MCF 10A (cell line): ENCODE data around the gene ZKSCAN5. TPM values are rescaled to one million over a fixed set of nuclear protein-coding genes. Genes with fewer than 3 reads are reported as not detected.

Experiments used
- BruUV-seq: library from RNA; stranded (reverse); fragments of 400-500 nt; replicated peaks from 2 replicates; lab custom pipeline; 2021; lab: Mats Ljungman, UMichigan
- CTCF ChIA-PET: fragments of 300-600 bp; sonication (Branson Sonifier 250); formaldehyde crosslinking; extraction: SDS; loops from one replicate; lab custom pipeline; 2021; ENCODE audit warnings: antibody characterized with exemption, inconsistent platforms; lab: Yijun Ruan, JAX
- POLR2A ChIA-PET: fragments of 300-600, 350-650 bp; sonication (Branson Sonifier 250); formaldehyde crosslinking; extraction: SDS; loops from one replicate; lab custom pipeline; 2020; ENCODE audit warnings: antibody characterized with exemption, inconsistent platforms; lab: Yijun Ruan, JAX
- DNase-seq: peaks from one replicate; pipeline ENCODE4 v3.0.0-alpha.2; 2018; ENCODE audit not compliant: unreplicated experiment
- H3K27ac Mint-ChIP-seq: one replicate; pipeline ENCODE4 v1.8.0; 2022; ENCODE audit warnings: mild to moderate bottlenecking, low read depth, mixed read lengths; ENCODE audit not compliant: unreplicated experiment
- H3K27me3 Mint-ChIP-seq: one replicate; pipeline ENCODE4 v1.8.0; 2022; ENCODE audit warnings: mixed read lengths; ENCODE audit not compliant: insufficient read depth, unreplicated experiment
- H3K36me3 Mint-ChIP-seq: one replicate; pipeline ENCODE4 v1.8.0; 2022; ENCODE audit warnings: mild to moderate bottlenecking, moderate library complexity, mixed read lengths; ENCODE audit not compliant: insufficient read depth, unreplicated experiment
- H3K4me1 Mint-ChIP-seq: one replicate; pipeline ENCODE4 v1.8.0; 2022; ENCODE audit warnings: mixed read lengths; ENCODE audit not compliant: insufficient read depth, unreplicated experiment
- H3K4me3 Mint-ChIP-seq: one replicate; pipeline ENCODE4 v1.8.0; 2022; ENCODE audit warnings: mild to moderate bottlenecking, moderate library complexity, mixed read lengths; ENCODE audit not compliant: unreplicated experiment
- H3K9me3 Mint-ChIP-seq: one replicate; pipeline ENCODE4 v1.8.0; 2022; ENCODE audit warnings: mixed read lengths; ENCODE audit not compliant: unreplicated experiment
- intact Hi-C: fragments of 100-400 bp; cut with micrococcal nuclease; formaldehyde crosslinking; loops from 2 replicates; pipeline ENCODE4 v1.14.1; 2022
- total RNA-seq: library from RNA; stranded (reverse); gene quantifications from 2 replicates; pipeline ENCODE4 v1.2.3, GENCODE V29; 2022
- TF ChIP-seq, protein P1 (sequence below): fragments of 200-600 bp; IDR thresholded peaks from one replicate; pipeline ENCODE4 v1.8.0; 2022; ENCODE audit warnings: antibody characterized with exemption, mild to moderate bottlenecking; ENCODE audit not compliant: unreplicated experiment

ZKSCAN5 gene
- total RNA-seq, 1 experiment from 2014 or later = 13.6 TPM

DNA sequence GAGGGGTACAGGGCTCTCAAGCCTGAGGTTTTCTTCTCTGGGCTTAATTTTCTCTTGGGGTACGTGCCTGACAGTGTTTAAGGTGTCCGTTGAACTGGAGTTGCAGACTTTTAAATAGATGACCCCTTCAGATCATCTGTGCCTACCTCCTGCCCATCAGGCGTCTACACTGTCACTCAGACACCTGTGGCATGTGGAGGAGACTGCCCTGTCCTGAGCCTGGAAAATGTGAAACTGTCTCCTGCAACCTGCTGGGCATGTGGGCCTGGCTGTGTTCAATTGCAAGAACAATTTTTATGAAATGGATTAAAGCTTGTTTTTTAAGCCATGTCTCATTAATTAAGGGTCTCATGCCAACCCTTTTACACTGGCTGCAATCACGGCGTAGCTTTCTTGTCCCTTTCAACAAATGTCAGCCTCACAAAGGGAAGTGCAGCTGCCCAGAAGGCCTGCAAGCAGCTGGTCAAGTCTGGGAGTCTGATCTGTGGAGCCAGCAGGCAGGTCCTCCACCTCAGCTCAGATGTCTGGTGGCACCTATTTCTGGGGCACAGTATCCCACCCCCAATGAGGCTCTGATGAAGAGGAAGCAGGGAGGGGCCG is 47.3 kb upstream of the ZKSCAN5 start:
- Mint-ChIP-seq H3K27me3 (no peaks in the 10 kb centered on the region), H3K27ac (no peak overlapping the region), H3K36me3 (peaks cover 69% of the 10 kb centered on the region), H3K9me3 (no peaks in the 10 kb centered on the region), H3K4me3 (no peak overlapping the region), H3K4me1 (peaks cover 12% of the 10 kb centered on the region)
- BruUV-seq = no TSS peak
- CTCF ChIA-PET = no interaction called here
- no peak for DNase-seq
- TF ChIP-seq, protein P1, sequence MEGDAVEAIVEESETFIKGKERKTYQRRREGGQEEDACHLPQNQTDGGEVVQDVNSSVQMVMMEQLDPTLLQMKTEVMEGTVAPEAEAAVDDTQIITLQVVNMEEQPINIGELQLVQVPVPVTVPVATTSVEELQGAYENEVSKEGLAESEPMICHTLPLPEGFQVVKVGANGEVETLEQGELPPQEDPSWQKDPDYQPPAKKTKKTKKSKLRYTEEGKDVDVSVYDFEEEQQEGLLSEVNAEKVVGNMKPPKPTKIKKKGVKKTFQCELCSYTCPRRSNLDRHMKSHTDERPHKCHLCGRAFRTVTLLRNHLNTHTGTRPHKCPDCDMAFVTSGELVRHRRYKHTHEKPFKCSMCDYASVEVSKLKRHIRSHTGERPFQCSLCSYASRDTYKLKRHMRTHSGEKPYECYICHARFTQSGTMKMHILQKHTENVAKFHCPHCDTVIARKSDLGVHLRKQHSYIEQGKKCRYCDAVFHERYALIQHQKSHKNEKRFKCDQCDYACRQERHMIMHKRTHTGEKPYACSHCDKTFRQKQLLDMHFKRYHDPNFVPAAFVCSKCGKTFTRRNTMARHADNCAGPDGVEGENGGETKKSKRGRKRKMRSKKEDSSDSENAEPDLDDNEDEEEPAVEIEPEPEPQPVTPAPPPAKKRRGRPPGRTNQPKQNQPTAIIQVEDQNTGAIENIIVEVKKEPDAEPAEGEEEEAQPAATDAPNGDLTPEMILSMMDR = no peak
- POLR2A ChIA-PET = interaction anchor here (0.7 to 3.0 kb wide), 3 partner anchors 8 to 48 kb away, joined by 3 to 18 read pairs (median 5); partner anchors contain the start of genes ATP5MF, BUD31 and PDAP1
- intact Hi-C loops = no loop called here

DNA sequence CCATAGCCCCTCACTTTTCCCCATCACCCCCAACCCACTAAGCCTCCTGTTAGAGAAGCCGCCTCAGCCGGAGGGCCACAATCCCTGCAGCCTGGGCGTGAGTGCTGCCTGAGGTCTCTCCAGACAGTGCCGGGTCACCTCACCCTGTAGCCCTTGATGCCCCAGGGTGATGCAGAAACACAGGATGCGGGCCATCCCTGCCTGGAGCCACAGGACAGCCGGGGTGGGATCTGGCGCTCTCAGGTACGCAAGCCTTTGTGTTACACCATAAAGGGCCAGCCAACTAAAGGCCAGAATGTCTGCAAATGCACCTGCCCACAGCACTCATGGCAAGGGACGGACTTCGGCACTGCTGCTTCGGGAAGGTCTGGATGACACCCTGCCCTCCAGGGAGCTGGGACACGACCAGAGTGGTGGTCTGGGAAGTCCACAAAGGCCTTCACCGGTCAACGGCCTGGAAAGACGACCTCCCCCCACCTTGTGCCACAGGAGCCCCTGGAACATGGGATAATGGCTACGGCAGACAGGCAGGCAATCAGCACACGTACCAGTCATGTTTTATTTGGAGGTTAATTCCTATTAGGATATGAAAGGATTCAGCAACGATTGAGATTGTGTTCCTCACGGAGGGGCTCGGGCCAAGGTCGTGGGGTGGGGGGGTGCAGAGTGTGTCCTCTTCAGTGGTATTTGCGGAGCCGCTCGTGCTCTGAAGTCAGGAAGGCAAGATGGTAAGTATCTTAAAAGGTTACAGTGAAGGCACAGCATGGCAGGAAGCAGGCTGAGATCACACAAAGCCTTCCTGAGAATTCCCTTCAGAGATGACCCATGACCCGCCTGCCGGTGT is 46.6 kb upstream of the ZKSCAN5 start:
- intact Hi-C loops = no loop called here
- no TSS peak for BruUV-seq
- ChIA-PET CTCF (no interaction called here), POLR2A (interaction anchor here (0.7 to 3.0 kb wide), 2 partner anchors 8 to 273 kb away, joined by 3 to 18 read pairs; partner anchors contain the start of gene ATP5MF)
- Mint-ChIP-seq H3K4me3 (no peak overlapping the region), H3K9me3 (no peaks in the 10 kb centered on the region), H3K27me3 (no peaks in the 10 kb centered on the region), H3K27ac (no peak overlapping the region), H3K36me3 (peaks cover 68% of the 10 kb centered on the region), H3K4me1 (peaks cover 12% of the 10 kb centered on the region)
- no peak for DNase-seq
- TF ChIP-seq, protein P1 = no peak

DNA sequence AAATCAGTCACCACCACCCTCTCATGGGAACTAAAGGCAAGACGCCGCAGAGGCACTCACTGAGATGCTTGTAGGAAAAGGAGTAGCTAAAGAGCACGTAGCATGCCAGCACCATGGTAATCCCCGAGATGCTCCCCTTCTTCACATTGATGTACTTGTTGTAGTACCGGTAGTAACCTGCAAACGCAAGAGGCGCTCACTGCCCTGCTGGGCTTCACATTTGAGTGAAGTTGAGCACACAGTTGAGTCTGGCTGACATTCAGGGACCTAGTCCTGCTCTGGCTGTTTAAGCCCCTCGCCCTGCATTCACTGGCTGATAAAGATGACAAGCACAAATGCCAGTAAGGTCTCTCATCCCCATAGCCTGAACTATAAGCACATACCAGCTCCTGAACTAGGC is 45.4 kb upstream of the ZKSCAN5 start:
- Mint-ChIP-seq H3K27me3 (no peaks in the 10 kb centered on the region), H3K4me3 (no peak overlapping the region), H3K4me1 (peaks cover 17% of the 10 kb centered on the region), H3K27ac (peak overlapping the region; percentile 19), H3K9me3 (no peaks in the 10 kb centered on the region), H3K36me3 (peaks cover 69% of the 10 kb centered on the region)
- ChIA-PET POLR2A (interaction anchor here (0.7 kb wide), 1 partner anchor 78 kb away, joined by 3 read pairs; no protein-coding TSS in a partner anchor), CTCF (interaction anchor here (0.5 to 1.4 kb wide), 4 partner anchors 15 to 662 kb away, joined by 3 to 6 read pairs (median 3); partner anchors contain the start of genes CPSF4 and PTCD1)
- intact Hi-C loops = no loop called here
- TF ChIP-seq, protein P1 = no peak
- BruUV-seq = no TSS peak
- DNase-seq = peak; percentile 36

DNA sequence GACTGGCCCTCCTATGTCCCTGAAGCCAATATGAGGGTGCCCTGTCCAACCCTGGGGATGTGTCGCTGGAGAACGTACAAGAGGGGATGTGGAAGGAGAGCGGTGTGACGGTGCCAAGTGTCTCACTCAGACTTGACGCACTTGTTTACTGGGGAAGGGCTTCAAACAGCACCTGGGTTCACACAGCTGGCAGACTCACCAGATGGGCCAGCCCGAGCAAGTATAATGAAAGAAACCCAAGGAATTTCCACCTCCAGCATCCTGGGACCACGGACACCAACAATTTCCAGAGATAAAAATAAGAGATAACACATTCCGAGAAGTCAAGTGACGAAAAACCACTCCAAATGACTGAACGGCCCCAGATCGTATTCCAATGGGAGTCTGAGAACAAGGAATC is 43.8 kb upstream of the ZKSCAN5 start:
- intact Hi-C loops = no loop called here
- Mint-ChIP-seq H3K4me3 (no peak overlapping the region), H3K27me3 (no peaks in the 10 kb centered on the region)

More for the DNA sequence above, 43.8 kb upstream of the ZKSCAN5 start:
- Mint-ChIP-seq H3K9me3 (no peaks in the 10 kb centered on the region), H3K4me1 (peaks cover 13% of the 10 kb centered on the region), H3K36me3 (peaks cover 70% of the 10 kb centered on the region), H3K27ac (no peak overlapping the region)
- ChIA-PET CTCF (interaction anchor here (0.6 to 0.9 kb wide), 2 partner anchors 14 to 495 kb away, joined by 3 read pairs; no protein-coding TSS in a partner anchor), POLR2A (no interaction called here)
- no peak for DNase-seq
- TF ChIP-seq, protein P1 = no peak
- BruUV-seq = no TSS peak
